Endodermal cell (in vitro differentiated cells): ENCODE measurements around the gene FILIP1L. TPM values are rescaled to one million over a fixed set of nuclear protein-coding genes. Genes with fewer than 3 reads are reported as not detected.
A peak's percentile ranks its signal among the peaks of the same experiment; 100 is the strongest.

Experiments
- DNase-seq: peaks from one replicate; pipeline ENCODE4 v3.0.0-alpha.2; 2017
- H3K27ac ChIP-seq: 2 replicates; pipeline ENCODE4 v1.5.1; 2013; ENCODE audit warnings: mild to moderate bottlenecking, low read depth, low read length, moderate library complexity
- H3K27me3 ChIP-seq: 2 replicates; pipeline ENCODE4 v1.6.1; 2013; ENCODE audit warnings: mild to moderate bottlenecking, low read length, moderate library complexity; ENCODE audit not compliant: insufficient read depth, control insufficient read depth, poor library complexity, severe bottlenecking
- H3K36me3 ChIP-seq: 2 replicates; pipeline ENCODE4 v1.7.0; 2013; ENCODE audit warnings: mild to moderate bottlenecking, low read length, moderate library complexity; ENCODE audit not compliant: control insufficient read depth, insufficient read depth
- H3K4me1 ChIP-seq: one replicate; pipeline ENCODE4 v1.7.0; 2013; ENCODE audit warnings: low read length; ENCODE audit not compliant: control insufficient read depth, insufficient read depth
- H3K4me3 ChIP-seq: 2 replicates; pipeline ENCODE4 v1.5.1; 2013; ENCODE audit warnings: mild to moderate bottlenecking, low read length, moderate library complexity
- H3K9ac ChIP-seq: 2 replicates; pipeline ENCODE4 v1.6.1; 2013; ENCODE audit warnings: mild to moderate bottlenecking, low read length, moderate library complexity; ENCODE audit not compliant: poor library complexity, severe bottlenecking; ENCODE audit errors: extremely low read depth
- H3K9me3 ChIP-seq: 2 replicates; pipeline ENCODE4 v1.6.1; 2013; ENCODE audit warnings: mild to moderate bottlenecking, low read length, moderate library complexity; ENCODE audit not compliant: control insufficient read depth
- H3K27ac Mint-ChIP-seq: 2 replicates; pipeline ENCODE4 v1.8.0; 2020; ENCODE audit warnings: mixed read lengths
- H3K27me3 Mint-ChIP-seq: 2 replicates; pipeline ENCODE4 v1.8.0; 2021; ENCODE audit warnings: mild to moderate bottlenecking, mixed read lengths; ENCODE audit not compliant: insufficient read depth
- H3K36me3 Mint-ChIP-seq: 2 replicates; pipeline ENCODE4 v1.8.0; 2020; ENCODE audit warnings: low read depth, mixed read lengths
- H3K4me1 Mint-ChIP-seq: 2 replicates; pipeline ENCODE4 v1.8.0; 2020; ENCODE audit warnings: mixed read lengths
- H3K4me3 Mint-ChIP-seq: 2 replicates; pipeline ENCODE4 v1.8.0; 2020; ENCODE audit warnings: mild to moderate bottlenecking, moderate library complexity, mixed read lengths
- H3K9me3 Mint-ChIP-seq: 2 replicates; pipeline ENCODE4 v1.8.0; 2020; ENCODE audit warnings: mild to moderate bottlenecking, mixed read lengths
- WGBS, 2 experiments: methylation state at CpG; one replicate each; pipeline versions ENCODE4 v1.1.5 to v1.1.7; 2013; ENCODE audit warnings: missing lambda C conversion rate in 2 of 2, mixed read lengths in 1 of 2; ENCODE audit not compliant: insufficient coverage in 1 of 2, insufficient read length in 1 of 2; 5-methylcytosine and 5-hydroxymethylcytosine counted together
- total RNA-seq, 2 donors: library from RNA; stranded (reverse); fragmentation: NEBNext Ultra II Directional in 1 of 2; extraction: Animal tissue kit (Norgen Biotek cat#: 25700) in 1 of 2; gene quantifications; 2 replicates in 1 of 2; 3 replicates in 1 of 2; pipeline ENCODE4 v1.2.1, GENCODE V29; 2021
- TF ChIP-seq, protein P1 (sequence below): fragments of 200-600 bp; sonication (generic); conservative IDR thresholded peaks from 2 replicates; pipeline ENCODE4 v1.5.0; 2021; ENCODE audit warnings: antibody characterized with exemption, mild to moderate bottlenecking

Gene FILIP1L
- total RNA-seq, 2 donors from 2014 or later: 0.84 to 2.5 TPM

GRCh38 chr3:100047455-100048141 lies 66.7 kb downstream of the FILIP1L start:
- TF ChIP-seq, protein P1, sequence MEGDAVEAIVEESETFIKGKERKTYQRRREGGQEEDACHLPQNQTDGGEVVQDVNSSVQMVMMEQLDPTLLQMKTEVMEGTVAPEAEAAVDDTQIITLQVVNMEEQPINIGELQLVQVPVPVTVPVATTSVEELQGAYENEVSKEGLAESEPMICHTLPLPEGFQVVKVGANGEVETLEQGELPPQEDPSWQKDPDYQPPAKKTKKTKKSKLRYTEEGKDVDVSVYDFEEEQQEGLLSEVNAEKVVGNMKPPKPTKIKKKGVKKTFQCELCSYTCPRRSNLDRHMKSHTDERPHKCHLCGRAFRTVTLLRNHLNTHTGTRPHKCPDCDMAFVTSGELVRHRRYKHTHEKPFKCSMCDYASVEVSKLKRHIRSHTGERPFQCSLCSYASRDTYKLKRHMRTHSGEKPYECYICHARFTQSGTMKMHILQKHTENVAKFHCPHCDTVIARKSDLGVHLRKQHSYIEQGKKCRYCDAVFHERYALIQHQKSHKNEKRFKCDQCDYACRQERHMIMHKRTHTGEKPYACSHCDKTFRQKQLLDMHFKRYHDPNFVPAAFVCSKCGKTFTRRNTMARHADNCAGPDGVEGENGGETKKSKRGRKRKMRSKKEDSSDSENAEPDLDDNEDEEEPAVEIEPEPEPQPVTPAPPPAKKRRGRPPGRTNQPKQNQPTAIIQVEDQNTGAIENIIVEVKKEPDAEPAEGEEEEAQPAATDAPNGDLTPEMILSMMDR: no peak
- Histone ChIP-seq H3K4me1 (no peaks in the 10 kb centered on the region), H3K27me3 (no peaks in the 10 kb centered on the region), H3K27ac (peak overlapping the region; percentile 54), H3K4me3 (no peak overlapping the region), H3K9ac (no peak overlapping the region), H3K36me3 (no peaks in the 10 kb centered on the region), H3K9me3 (no peaks in the 10 kb centered on the region)
- no peak overlapping the region for H3K27ac Mint-ChIP-seq
- H3K4me3 Mint-ChIP-seq: no peak overlapping the region
- no peaks in the 10 kb centered on the region for H3K9me3 Mint-ChIP-seq
- H3K27me3 Mint-ChIP-seq: no peaks in the 10 kb centered on the region
- no peaks in the 10 kb centered on the region for H3K36me3 Mint-ChIP-seq
- WGBS, 2 experiments: 77 to 88% methylated on average over 3 to 6 of the region's 6 CpGs
- H3K4me1 Mint-ChIP-seq: peaks cover 2% of the 10 kb centered on the region
- DNase-seq: no peak

DNA sequence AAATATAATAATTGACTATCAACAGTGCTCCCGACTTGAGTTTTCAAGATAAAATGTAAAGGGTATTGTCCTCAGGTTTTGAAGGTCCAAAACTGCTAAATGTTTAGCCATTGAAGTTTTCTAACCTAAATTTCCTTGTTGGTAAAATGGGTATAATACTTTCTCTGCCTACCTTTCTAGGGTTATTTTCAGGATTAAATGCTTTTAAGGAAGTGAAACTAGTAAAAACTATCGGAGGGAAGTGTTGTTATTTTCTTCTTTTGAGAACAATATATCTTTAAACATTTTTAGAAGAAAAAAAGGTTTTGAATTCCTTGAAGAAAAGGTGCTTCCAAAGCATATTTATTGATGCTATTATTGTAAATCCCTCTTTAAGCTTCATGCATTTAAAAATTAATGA lies 67.3 kb downstream of the FILIP1L start:
- no peak for DNase-seq
- no peaks in the 10 kb centered on the region for H3K27me3 ChIP-seq
- H3K9ac ChIP-seq: no peak overlapping the region
- no peaks in the 10 kb centered on the region for H3K36me3 ChIP-seq
- Mint-ChIP-seq H3K36me3 (no peaks in the 10 kb centered on the region), H3K4me1 (peaks cover 2% of the 10 kb centered on the region), H3K9me3 (no peaks in the 10 kb centered on the region), H3K4me3 (no peak overlapping the region), H3K27me3 (no peaks in the 10 kb centered on the region), H3K27ac (no peak overlapping the region)
- H3K27ac ChIP-seq: peak overlapping the region; percentile 54
- WGBS, 2 experiments: 100% methylated on average over 1 to 2 of the region's 2 CpGs
- no peaks in the 10 kb centered on the region for H3K4me1 ChIP-seq
- no peaks in the 10 kb centered on the region for H3K9me3 ChIP-seq
- TF ChIP-seq, protein P1: no peak
- H3K4me3 ChIP-seq: no peak overlapping the region

- H3K4me3 ChIP-seq: no peak overlapping the region
- WGBS, 2 experiments: 83 to 84% methylated on average over 1 to 3 of the region's 3 CpGs
- Mint-ChIP-seq H3K27me3 (no peaks in the 10 kb centered on the region), H3K9me3 (no peaks in the 10 kb centered on the region), H3K4me1 (peaks cover 2% of the 10 kb centered on the region), H3K4me3 (no peak overlapping the region), H3K27ac (no peak overlapping the region), H3K36me3 (no peaks in the 10 kb centered on the region)
- no peak overlapping the region for H3K9ac ChIP-seq
- no peaks in the 10 kb centered on the region for H3K36me3 ChIP-seq
- no peak overlapping the region for H3K27ac ChIP-seq
- no peaks in the 10 kb centered on the region for H3K9me3 ChIP-seq
- TF ChIP-seq, protein P1: no peak
- DNase-seq: no peak
- no peaks in the 10 kb centered on the region for H3K4me1 ChIP-seq
- no peaks in the 10 kb centered on the region for H3K27me3 ChIP-seq
Measured at GRCh38 chr3:100045696-100046095, 68.6 kb downstream of the FILIP1L start.
